ENCODE results near the gene DHRS2. TPM values are rescaled to one million over a fixed set of nuclear protein-coding genes. Genes with fewer than 3 reads are reported as not detected.
"Not testable (repeated sequence)": the region's sequence is repeated elsewhere in the genome, so short reads cannot be mapped to it uniquely, and the experiment has no call there.

The DHRS2 gene
- total RNA-seq, 4 donors from 2014 or later: not detected

DNA sequence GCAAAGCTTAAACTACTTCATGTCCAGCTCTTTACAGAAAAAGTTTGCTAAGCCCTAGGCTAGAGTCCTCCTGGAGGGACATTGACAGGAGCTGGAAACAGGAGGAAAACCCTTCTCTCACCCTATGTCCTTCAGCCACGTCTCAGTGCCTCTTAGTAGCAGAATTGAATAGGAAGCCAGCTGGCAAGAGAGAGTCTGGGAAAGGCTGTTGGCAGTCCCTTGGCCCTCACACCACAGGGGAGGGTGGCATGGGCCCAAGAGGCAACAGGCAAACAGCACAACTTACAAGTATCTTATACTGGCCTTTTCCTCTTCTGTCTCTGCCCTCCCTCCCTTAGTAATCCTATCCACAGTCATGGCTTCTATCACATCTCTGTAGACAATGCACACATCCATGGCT, 27.7 kb upstream of the DHRS2 start:
- TF ChIP-seq, protein P1, sequence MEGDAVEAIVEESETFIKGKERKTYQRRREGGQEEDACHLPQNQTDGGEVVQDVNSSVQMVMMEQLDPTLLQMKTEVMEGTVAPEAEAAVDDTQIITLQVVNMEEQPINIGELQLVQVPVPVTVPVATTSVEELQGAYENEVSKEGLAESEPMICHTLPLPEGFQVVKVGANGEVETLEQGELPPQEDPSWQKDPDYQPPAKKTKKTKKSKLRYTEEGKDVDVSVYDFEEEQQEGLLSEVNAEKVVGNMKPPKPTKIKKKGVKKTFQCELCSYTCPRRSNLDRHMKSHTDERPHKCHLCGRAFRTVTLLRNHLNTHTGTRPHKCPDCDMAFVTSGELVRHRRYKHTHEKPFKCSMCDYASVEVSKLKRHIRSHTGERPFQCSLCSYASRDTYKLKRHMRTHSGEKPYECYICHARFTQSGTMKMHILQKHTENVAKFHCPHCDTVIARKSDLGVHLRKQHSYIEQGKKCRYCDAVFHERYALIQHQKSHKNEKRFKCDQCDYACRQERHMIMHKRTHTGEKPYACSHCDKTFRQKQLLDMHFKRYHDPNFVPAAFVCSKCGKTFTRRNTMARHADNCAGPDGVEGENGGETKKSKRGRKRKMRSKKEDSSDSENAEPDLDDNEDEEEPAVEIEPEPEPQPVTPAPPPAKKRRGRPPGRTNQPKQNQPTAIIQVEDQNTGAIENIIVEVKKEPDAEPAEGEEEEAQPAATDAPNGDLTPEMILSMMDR (IDR thresholded peaks at IDR 0.05 in 4 of 5, conservative IDR thresholded peaks at IDR 0.05 in 1 of 5): no peak
- TF ChIP-seq POLR2A (IDR thresholded peaks at IDR 0.05): no peak
- Histone ChIP-seq H3K9me3 (no peaks in the 10 kb centered on the region), H3K27me3 (no peaks in the 10 kb centered on the region), H3K4me3 (no peak overlapping the region), H3K4me1 (no peaks in the 10 kb centered on the region), H3K27ac (no peak overlapping the region), H3K36me3 (no peaks in the 10 kb centered on the region)
- in situ Hi-C loops (cut with MboI; ENCODE audit: low sequenced_read_pairs in 4 of 4) (no loop called here), intact Hi-C loops (cut with DNase I; ENCODE audit: low total_unique reads) (no loop called here)
- ATAC-seq (no peak), DNase-seq (no peak)

DNA sequence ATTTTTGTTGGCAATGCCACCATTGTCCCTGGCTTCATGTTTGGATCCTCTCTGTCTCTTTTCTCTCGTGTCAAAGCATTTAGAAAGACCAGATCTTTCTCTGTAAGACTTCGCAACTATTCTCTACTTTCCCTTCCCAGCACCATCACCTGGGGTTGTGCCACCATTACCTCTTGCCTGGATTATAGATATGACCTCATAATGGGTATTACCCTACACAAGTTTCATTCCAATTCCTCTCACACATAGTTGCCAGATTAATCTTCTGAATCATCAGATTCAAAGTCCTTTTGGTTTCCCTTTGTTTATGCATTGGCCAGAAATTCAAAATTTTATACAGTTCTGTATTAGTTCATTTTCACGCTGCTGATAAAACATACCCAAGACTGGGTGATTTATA, 27.2 kb upstream of the DHRS2 start:
- intact Hi-C loops (cut with DNase I; ENCODE audit: low total_unique reads) (no loop called here), in situ Hi-C loops (cut with MboI; ENCODE audit: low sequenced_read_pairs in 4 of 4) (no loop called here)
- H3K27ac ChIP-seq: no peak overlapping the region
- ATAC-seq: no peak
- TF ChIP-seq POLR2A (IDR thresholded peaks at IDR 0.05): no peak
- TF ChIP-seq, protein P1 (IDR thresholded peaks at IDR 0.05 in 4 of 5, conservative IDR thresholded peaks at IDR 0.05 in 1 of 5): no peak
- H3K4me3 ChIP-seq: no peak overlapping the region
- no peaks in the 10 kb centered on the region for H3K4me1 ChIP-seq
- H3K9me3 ChIP-seq: no peaks in the 10 kb centered on the region
- H3K27me3 ChIP-seq: no peaks in the 10 kb centered on the region
- DNase-seq: no peak
- H3K36me3 ChIP-seq: no peaks in the 10 kb centered on the region

DNA sequence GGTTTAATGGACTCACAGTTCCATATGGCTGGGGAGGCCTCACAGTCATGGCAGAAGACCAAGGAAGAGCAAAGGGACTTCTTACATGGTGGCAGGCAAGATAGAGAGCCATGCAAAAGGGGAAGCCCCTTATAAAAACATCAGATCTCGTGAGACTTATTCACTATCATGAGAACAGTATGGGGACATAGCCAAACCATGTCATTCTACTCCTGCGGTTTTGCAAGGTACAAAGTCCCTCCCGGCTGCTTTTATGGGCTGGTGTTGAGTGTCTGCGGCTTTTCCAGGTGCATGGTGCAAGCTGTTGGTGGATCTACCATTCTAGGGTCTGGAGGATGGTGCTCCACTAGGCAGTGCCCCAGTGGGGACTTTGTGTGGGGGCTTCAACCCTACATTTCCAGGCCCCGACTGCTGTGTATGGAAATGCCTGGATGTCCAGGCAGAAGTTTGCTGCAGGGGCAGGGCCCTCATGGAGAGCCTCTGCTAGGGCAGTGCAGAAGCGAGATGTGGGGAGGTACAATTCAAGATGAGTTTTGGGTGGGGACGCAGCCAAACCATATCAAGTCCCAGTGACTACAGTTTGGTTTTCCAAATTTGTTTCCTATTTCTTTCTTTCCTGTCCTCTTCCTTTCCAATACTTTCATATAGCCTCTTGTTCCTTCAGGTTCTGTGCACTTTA, 26.6 kb upstream of the DHRS2 start:
- H3K4me3 ChIP-seq; H3K27ac ChIP-seq; H3K4me1 ChIP-seq; H3K36me3 ChIP-seq; intact Hi-C loops (cut with DNase I; ENCODE audit: low total_unique reads); ATAC-seq; DNase-seq; H3K9me3 ChIP-seq; in situ Hi-C loops (cut with MboI; ENCODE audit: low sequenced_read_pairs in 4 of 4); H3K27me3 ChIP-seq: not testable (repeated sequence)

DNA sequence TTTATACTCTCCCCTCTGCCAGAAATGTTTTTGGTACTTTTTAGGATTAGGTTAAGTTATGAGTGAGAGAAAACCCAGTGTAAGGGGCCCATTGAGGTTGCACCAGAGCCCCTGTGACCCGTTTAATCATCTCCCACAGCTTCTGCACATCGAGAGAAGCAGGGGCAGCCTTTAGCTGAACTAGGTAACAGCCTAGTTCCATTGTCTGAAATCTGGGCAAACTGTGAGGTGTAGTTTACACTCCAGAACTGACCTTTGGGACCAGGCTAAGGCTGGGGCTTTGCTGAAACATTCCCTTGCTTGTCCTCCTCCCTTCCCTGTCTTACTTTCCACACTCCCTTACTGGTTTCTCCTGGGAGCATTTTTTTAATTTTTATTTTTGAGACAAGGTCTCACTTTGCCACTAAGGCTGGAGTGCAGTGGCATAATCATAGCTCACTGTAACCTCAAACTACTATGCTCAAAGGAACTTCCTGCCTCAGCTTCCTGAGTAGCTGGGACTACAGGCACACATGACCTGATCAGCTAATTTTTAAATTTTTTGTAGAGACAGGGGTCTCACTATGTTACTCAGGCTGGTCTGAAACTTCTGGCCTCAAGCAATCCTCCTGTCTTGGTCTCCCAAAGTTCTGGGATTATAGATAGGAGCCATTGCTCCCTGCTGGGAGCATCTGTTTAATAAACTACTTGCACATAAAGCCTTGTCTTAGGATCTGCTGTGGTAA, 25.9 kb upstream of the DHRS2 start:
- ATAC-seq (no peak), DNase-seq (no peak)
- intact Hi-C loops (cut with DNase I; ENCODE audit: low total_unique reads) (no loop called here), in situ Hi-C loops (cut with MboI; ENCODE audit: low sequenced_read_pairs in 4 of 4) (no loop called here)
- Histone ChIP-seq H3K36me3 (no peaks in the 10 kb centered on the region), H3K4me3 (no peak overlapping the region), H3K9me3 (no peaks in the 10 kb centered on the region), H3K27me3 (no peaks in the 10 kb centered on the region), H3K27ac (no peak overlapping the region), H3K4me1 (no peaks in the 10 kb centered on the region)
- TF ChIP-seq, protein P1 (IDR thresholded peaks at IDR 0.05 in 4 of 5, conservative IDR thresholded peaks at IDR 0.05 in 1 of 5): no peak
- no peak for TF ChIP-seq POLR2A (IDR thresholded peaks at IDR 0.05)

DNA sequence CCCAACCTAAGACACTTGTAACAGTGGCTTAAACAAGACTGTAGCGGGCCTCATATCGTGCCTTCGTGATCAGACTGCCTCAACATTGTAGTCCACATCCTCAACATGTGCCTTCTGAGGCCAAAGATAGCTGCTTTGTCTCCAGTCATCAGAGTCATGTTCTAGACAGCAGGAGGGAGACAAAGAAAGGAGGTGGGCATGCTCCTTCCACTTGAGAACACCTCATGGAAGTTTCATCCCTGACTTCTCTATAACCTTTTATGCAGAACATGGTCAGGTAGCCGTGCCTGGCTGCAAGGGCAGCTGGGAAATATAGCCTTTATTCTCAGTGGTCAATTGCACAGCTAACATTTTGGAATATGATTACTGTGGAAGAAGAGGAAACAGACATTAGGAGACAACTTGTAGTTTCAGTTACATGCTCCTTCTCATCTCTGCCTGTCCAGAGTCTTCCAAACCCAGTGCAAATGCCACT, 25.3 kb upstream of the DHRS2 start:
- Histone ChIP-seq H3K36me3 (no peaks in the 10 kb centered on the region), H3K27me3 (no peaks in the 10 kb centered on the region), H3K4me3 (no peak overlapping the region), H3K4me1 (no peaks in the 10 kb centered on the region), H3K27ac (no peak overlapping the region), H3K9me3 (no peaks in the 10 kb centered on the region)
- DNase-seq (no peak), ATAC-seq (no peak)
- intact Hi-C loops (cut with DNase I; ENCODE audit: low total_unique reads): no loop called here
- in situ Hi-C loops (cut with MboI; ENCODE audit: low sequenced_read_pairs in 4 of 4): no loop called here
- TF ChIP-seq, protein P1 (IDR thresholded peaks at IDR 0.05 in 4 of 5, conservative IDR thresholded peaks at IDR 0.05 in 1 of 5): no peak
- no peak for TF ChIP-seq POLR2A (IDR thresholded peaks at IDR 0.05)

Measured in gastrocnemius medialis (tissue), 4 donors.